Tibial artery (tissue), 4 donors: Measurements from ENCODE around the gene AQP12B.

Source experiments
- DNase-seq, 2 donors: peaks; one replicate each; pipeline ENCODE4 v3.0.0-alpha.2; 2019
- H3K27ac ChIP-seq, 2 donors: fragments of 200-600 bp; sonication (generic) in 1 of 2; 1 replicate in 1 of 2; 2 replicates in 1 of 2; pipeline ENCODE4 v1.5.1; 2018 to 2019; ENCODE audit warnings: mild to moderate bottlenecking in 1 of 2
- H3K27me3 ChIP-seq, 2 donors: fragments of 200-600 bp; sonication (generic) in 1 of 2; one replicate each; pipeline versions ENCODE4 v1.5.1 to v1.6.0; 2016 to 2019
- H3K36me3 ChIP-seq, 3 donors: fragments of 200-600 bp; sonication (generic) in 2 of 3; one replicate each; pipeline ENCODE4 v1.5.1; 2016 to 2019; ENCODE audit warnings: mild to moderate bottlenecking in 2 of 3
- H3K4me1 ChIP-seq, 4 donors: fragments of 200-600 bp; sonication (generic) in 2 of 4; 1 replicate in 3 of 4; 2 replicates in 1 of 4; pipeline ENCODE4 v1.5.1; 2016 to 2019
- H3K4me3 ChIP-seq, 2 donors: fragments of 200-600 bp; sonication (generic) in 1 of 2; 1 replicate in 1 of 2; 2 replicates in 1 of 2; pipeline ENCODE4 v1.5.1; 2018 to 2019; ENCODE audit warnings: mild to moderate bottlenecking in 2 of 2
- H3K9me3 ChIP-seq, 3 donors: fragments of 200-600 bp; sonication (generic) in 1 of 3; one replicate each; pipeline ENCODE4 v1.5.1; 2016 to 2019
- CTCF ChIP-seq, 2 experiments: fragments of 200-600 bp in 1 of 2; fragments of 450-650 bp in 1 of 2; IDR thresholded peaks; one replicate each; pipeline ENCODE4 v1.5.1; 2017 to 2019; ENCODE audit warnings: antibody characterized with exemption in 2 of 2, mild to moderate bottlenecking in 1 of 2, moderate library complexity in 1 of 2
- intact Hi-C: fragments of 100-400 bp; cut with DNase I; formaldehyde crosslinking; loops from one replicate; pipeline ENCODE4 v1.15.0; 2023; ENCODE audit warnings: low total_unique reads

Gene AQP12B

GRCh38 chr2:240631548-240632305 lies 51.0 kb downstream of the AQP12B start:
- peak; percentile 13 to 55 for DNase-seq
- no peak for TF ChIP-seq CTCF (IDR thresholded peaks at IDR 0.05)
- Histone ChIP-seq H3K36me3 (peaks cover 0 to 18% (median 0%) of the 10 kb centered on the region in 3 donors), H3K4me1 (no peaks in the 10 kb centered on the region), H3K9me3 (peaks cover 0 to 3% (median 0%) of the 10 kb centered on the region in 3 donors), H3K27me3 (peaks cover 0 to 13% of the 10 kb centered on the region in 2 donors), H3K4me3 (no peak overlapping the region), H3K27ac (no peak overlapping the region)
- intact Hi-C loops, result no loop called here

GRCh38 chr2:240630771-240631547 lies 51.7 kb downstream of the AQP12B start:
- H3K4me1 ChIP-seq, result no peaks in the 10 kb centered on the region
- peaks cover 0 to 7% of the 10 kb centered on the region in 2 donors for H3K27me3 ChIP-seq
- intact Hi-C loops, result no loop called here
- no peak overlapping the region for H3K4me3 ChIP-seq
- peaks cover 0 to 3% (median 0%) of the 10 kb centered on the region in 3 donors for H3K9me3 ChIP-seq
- H3K27ac ChIP-seq, result no peak overlapping the region
- no peak for TF ChIP-seq CTCF (IDR thresholded peaks at IDR 0.05)
- peak; percentile 14 to 52 for DNase-seq
- H3K36me3 ChIP-seq, result peaks cover 0 to 18% (median 0%) of the 10 kb centered on the region in 3 donors

- H3K27ac ChIP-seq, result no peak overlapping the region
- H3K9me3 ChIP-seq, result peaks cover 0 to 3% (median 0%) of the 10 kb centered on the region in 3 donors
- H3K4me3 ChIP-seq, result no peak overlapping the region
- H3K36me3 ChIP-seq, result peaks cover 0 to 18% (median 0%) of the 10 kb centered on the region in 3 donors
- no peak for TF ChIP-seq CTCF (IDR thresholded peaks at IDR 0.05)
- peaks cover 0 to under 1% (median 0%) of the 10 kb centered on the region in 4 donors for H3K4me1 ChIP-seq
- peak; percentile 13 to 55 for DNase-seq
- intact Hi-C loops, result no loop called here
- H3K27me3 ChIP-seq, result peaks cover 0 to 2% of the 10 kb centered on the region in 2 donors
Measured at GRCh38 chr2:240629968-240630770, 52.5 kb downstream of the AQP12B start.

- Histone ChIP-seq H3K36me3 (peaks cover 0 to 18% (median 0%) of the 10 kb centered on the region in 3 donors), H3K4me1 (peaks cover 0 to 3% (median 0%) of the 10 kb centered on the region in 4 donors), H3K27me3 (peaks cover 0 to 3% of the 10 kb centered on the region in 2 donors), H3K9me3 (peaks cover 0 to 3% (median 0%) of the 10 kb centered on the region in 3 donors), H3K4me3 (no peak overlapping the region), H3K27ac (no peak overlapping the region)
- peak in 1 of 2 donors; percentile 1 for DNase-seq
- intact Hi-C loops, result no loop called here
- no peak for TF ChIP-seq CTCF (IDR thresholded peaks at IDR 0.05)
Measured at GRCh38 chr2:240629619-240629967, 53.1 kb downstream of the AQP12B start.
